NCI-H226 (cell line): ENCODE measurements around the gene HSD11B1L.

ENCODE experiments used
- DNase-seq: peaks from one replicate; pipeline ENCODE4 v3.0.0-alpha.2; 2015

HSD11B1L gene

DNA sequence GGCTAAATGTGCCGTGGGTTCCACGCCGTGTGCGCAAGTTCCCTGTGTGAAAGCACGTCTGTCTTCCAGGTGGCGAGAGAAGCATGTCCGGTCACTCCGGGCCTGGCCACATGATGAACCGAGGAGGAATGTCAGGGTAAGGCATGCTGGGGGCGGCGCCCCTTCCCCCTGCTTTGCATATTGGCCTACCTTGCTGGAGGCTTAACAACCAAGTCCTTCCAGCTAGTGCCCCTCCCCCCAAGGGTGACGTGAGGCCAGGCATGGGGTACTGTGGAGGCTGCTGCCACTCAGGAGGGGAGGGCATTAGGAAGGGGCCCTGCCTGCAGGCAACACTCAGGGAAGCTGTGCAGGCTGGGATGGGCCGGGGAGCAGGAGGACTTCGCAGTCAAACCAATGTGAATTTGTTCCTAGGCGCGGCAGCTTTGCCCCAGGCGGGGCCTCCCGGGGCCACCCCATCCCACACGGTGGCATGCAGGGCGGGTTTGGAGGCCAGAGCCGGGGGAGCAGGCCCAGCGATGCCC is 13.0 kb upstream of the HSD11B1L start:
- no peak for DNase-seq

DNA sequence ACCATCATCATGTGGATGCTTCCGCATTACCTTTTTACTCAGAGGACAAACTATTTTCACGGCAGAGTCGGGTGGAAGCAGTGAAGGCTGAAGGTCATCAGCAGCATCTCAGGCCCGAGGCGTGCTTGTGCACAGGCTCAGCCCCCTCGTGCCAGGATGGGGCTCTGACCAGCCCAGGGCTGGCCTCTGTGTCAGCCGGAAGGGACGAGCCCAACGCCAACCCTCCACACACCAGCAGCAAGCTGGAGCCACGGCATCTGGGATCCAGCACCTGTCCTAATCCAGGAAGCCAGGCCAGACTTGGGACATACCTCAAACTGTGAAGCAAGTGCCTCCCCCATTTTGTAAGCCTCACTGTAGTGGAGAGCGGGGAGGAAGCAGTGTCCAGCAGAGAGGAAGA is 11.6 kb upstream of the HSD11B1L start:
- no peak for DNase-seq

DNA sequence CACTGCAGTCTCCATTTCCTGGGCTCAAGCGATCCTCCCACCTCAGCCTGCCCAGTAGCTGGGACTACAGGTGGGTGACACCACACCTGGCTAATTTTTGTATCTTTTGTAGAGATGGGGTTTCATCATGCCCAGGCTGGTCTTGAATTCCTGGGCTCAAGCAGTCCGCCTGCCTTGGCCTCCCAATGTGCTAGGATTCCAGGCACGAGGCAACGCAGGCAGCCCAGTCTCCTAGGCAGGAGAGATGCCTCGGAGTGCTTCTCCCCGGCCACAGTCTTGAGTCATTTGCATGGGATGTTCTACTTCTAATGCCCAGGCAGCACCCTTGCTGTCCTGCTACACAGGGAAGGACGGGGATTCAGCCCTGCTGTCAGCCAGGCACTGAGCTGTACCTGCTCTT is 9.2 kb upstream of the HSD11B1L start:
- DNase-seq = no peak

DNA sequence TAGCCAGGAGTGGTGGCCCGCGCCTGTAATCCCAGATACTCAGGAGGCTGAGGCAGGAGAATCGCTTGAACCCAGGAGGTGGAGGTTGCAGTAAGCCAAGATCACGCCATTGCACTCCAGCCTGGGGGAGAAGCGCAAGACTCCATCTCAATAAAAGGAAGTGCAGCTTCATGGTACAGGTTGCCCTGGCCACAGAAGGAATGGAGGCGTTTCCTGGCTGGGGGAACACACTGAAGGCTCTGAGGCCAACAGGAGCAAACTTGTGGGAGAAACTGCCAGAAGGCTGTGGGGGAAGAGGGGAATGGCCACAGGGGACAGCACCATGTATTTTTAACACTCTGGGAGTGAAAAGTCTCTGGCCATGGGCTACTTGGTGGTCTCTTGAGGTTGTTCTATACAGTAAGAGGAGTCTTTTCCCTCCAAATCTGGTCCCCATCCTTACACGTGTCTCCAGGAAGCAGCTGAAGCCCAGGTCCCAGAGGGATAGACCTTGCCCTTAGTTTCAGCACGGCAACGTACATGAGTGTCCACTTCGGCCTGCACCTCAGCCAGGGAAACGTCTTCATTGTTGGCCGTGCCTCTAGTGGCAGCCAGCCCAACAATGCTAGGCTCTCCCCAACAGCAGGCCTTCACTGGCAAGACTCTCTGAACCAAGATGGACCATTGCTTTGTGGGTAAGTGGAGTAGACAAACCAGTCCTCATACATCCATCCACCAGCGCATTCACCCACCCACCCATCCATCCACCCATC is 7.9 kb upstream of the HSD11B1L start:
- DNase-seq = no peak

DNA sequence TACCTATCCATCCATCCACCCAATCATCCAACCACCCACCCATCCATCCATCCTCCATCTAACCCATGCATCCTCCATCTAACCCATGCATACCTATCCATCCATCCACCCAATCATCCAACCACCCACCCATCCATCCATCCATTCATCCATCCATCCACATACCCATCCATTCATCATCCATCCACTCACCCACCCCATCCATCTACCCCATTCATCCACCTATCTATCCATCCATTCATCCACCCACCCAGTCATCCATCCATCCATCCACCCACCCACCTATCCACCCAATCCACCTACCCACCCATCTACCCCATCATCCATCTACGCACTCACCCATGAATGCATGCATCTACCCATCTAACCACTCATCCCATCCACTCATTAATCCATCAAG is 7.1 kb upstream of the HSD11B1L start:
- no peak for DNase-seq

DNA sequence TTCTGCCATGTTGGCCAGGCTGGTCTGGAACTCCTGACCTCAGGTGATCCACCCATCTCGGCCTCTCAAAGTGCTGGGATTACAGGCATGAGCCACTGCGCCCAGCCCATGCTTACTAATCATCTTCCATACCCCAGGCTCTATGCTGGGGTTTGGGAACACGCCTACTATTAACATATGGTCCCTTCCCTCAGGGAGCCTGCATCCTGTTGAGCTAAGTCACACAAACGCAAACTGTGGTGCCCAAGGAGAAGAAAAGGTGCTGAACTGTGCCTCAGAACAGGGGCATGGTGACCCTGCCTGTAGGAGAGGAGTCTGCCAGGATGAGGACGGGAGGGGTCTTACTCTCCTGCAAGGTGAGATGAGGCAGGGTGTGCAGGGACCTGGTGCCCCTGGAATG is 6.1 kb upstream of the HSD11B1L start:
- DNase-seq = no peak

DNA sequence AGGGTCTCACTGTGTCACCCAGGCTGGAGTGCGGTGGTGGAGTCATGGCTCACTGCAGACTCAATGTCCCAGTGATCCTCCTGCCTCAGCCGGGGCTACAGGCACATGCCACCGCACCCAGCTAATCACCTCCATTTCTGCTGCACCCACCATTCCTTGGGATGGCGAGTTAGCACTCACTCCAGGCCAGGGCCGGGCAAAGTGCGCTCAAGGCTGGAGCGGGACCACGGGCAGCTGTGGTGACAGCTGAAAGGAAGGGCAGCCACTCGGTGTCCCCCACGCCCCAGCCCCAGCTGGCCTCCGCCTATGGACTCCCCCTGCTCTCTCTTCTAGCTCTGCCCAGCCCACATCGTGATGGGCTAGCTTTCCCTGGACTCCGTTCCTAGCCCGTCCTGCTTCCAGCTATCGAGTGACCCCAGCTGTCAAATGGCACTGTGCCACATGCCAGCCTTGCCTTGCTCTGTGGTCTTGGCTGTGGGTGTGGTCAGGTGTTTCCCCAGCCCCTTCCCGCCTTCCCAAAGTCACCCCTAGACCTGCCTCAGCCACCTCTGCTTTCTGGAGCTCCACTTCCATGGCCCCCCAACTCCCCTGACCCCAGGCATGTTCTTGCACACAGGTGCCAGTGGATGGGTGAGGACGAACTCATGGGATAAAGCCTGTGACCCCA is 4.6 kb upstream of the HSD11B1L start:
- no peak for DNase-seq

DNA sequence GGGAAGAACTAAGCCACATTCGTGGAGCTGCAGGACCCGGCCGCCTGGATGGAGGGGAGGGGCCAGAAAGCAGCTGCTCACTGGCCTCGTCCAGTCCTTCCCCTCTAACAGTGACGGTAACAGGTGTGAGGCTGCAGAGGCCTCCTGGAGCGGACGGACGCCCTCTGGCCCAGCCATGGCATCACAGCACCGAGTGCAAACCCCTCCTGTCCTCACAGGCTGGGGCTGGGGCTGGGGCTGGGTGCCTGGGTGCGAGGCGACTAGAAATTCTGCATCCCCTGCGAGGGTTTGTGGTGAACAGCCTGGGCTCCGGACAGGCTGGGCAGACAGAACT is 4.1 kb upstream of the HSD11B1L start:
- DNase-seq = no peak

DNA sequence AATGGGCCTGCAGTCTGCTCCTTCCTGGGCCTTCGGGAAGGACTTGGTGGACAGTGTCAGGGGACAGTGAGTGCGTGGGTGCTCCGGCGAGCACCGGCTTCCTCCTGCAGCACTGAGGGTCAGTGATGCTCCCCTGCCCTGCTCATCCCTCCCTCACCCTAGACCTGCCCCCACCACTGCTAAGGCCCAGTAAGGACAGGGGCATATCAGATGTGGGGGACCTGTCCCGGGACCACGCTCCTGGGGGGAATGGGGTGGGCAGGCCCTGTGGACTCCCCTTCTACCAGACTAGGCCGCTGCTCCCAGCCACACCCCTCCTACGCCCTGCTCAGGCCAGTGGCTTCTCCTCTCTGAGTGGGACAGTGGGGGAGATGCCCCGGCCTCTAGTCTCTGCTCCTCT is 3.7 kb upstream of the HSD11B1L start:
- no peak for DNase-seq

DNA sequence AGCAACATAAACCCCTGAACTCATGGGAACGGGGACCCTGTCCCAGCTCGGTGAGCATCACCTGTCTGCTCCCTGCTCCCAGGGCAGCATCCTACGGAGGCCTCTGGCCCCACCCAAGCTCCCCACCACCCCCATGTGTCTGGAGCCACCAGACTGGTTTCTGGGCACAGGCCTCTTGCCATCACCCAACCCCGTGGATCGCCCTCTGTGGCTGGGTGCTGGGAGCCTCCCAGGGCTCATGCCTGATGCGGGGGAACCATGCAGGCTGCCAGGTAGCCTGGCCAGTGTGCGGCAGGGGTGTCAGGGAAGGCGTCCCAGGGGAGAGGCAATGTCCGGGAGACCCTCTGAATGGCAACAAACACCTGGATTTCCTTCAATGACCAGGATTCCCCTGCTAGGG is 3.2 kb upstream of the HSD11B1L start:
- DNase-seq = no peak

DNA sequence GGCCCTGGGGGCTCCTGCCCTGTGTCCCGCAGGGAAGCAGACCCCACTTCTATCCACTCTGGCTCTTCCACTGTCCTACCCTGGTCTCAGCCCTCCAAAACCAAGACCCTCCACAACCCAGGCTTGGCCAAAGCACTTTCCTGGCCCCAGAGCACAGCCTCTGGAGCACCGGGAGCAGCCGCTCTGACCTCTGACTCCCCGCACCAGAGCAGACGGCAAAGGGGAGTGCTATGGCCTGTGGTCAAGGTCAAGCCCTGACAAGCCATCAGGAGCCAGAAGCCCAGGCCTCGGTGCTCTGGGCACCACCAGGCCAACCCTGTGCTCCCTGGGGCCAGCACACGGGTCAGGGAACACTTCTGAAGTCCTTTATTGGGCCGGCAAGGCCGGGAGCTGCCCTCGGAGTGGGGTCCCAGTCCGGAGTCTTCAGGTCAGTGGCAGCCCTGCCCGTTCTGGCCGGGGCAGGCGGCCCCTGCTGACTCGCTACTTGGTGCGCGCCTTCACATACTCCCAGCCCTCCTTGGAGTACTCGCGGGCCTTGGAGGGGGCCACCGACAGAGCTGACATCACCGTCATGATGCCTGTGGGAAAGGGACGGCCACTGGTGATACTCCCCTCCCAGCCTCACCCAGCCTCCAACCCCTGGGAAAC is 2.6 kb upstream of the HSD11B1L start:
- no peak for DNase-seq

DNA sequence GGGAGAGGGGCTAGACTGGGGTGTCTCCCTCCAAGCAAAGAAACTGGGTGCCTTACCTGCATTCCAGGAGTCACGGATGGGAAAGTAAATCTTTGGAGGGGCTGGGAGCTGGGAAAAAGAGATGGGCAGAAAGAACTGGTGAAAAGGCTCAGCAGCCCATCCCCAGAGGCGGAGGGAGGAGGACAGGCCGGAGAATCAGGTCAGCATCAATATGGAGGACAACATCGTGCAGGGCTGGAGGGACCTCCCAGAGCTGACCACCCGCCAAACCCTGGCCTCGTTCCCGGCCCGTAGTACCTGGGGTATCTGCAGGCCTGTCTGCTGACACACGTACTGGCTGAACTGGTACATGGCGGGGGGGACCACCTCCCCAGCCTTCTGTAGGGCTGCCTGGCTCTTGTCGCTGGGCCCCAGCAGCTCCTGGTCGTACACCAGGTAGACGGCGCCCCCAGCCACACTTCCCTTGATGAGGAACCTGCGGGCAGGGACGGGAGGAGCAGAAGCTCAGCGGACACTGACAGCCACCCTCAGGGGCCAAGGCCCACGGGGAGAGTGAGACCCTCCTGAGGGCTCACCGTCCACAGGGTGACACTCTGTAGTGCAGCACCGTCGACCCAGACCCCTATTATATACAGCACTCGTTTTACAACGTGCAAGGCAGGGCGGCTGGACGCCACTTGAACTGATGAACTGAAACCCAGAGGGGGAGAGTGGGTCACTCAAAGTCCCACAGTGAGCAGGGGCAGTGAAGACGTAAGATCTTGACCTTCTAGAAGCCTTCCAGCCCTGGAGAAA is 1.3 kb upstream of the HSD11B1L start:
- DNase-seq = no peak

DNA sequence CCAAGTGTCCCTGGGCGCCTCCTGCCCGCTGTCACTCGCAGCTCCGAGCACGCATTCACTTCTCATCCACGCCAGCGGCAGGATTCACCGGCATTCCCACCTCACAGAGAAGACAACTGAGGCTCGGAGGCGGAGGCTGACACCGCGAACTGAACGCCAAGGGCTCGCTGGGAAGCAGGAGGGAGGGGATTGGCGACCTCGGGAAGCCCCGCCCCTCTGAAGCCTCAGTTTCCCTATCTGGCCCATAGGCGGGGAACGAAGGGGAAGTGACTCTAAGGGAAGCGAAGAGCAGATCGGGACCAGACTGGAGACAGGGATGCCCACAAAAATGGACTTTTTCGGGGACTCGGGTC is 767 bp upstream of the HSD11B1L start:
- no peak for DNase-seq

DNA sequence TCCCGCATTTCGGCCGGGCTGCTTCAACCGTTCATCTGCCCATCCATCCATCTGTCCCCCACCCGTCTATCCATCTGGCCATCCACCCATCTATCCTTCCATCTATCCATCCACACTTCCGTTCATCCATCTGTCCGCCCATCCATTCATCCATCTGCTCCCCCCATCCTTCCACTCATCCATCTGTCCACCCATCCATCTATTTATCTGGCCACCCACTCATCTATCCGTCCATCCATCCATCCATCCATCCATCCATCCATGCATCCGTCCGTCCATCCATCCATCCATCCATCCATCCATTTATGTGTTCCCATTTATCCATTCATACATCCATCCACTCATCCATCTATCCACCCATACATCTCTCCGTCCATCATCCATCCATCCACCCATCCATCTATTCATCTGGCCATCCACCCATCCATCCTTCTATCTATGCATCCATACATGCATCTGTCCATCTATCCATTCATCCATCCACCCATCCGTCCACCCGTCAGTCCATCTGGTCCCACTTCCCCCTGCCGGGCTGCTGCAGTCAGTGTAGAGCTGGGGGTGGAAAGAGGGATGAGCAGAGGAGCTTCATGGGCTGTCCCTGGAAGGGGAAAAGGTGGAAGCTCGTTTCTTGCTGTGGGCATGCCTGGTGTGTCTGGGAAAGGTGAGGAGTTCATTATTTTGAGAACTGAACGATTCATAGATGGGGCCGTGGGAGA is 722 bp downstream of the HSD11B1L start:
- DNase-seq = no peak

DNA sequence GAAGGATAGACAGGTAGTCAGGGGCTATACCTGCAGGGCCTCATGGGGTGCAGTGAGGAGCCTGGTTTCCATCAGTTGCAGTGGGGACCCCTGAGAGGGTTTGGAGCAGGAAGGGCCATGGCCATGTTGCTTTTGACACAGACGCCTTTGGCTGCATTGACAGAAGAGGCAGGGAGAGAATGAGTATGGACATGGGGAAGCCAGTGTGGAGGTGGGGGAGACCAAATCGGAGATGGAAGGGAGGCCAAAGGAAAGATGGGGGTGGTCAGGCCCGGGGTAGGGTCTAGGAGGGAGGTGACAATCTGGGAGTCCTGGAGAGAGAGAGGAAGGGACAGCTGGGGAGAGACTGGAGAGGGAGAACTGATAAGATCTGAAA is 1.3 kb downstream of the HSD11B1L start:
- no peak for DNase-seq

DNA sequence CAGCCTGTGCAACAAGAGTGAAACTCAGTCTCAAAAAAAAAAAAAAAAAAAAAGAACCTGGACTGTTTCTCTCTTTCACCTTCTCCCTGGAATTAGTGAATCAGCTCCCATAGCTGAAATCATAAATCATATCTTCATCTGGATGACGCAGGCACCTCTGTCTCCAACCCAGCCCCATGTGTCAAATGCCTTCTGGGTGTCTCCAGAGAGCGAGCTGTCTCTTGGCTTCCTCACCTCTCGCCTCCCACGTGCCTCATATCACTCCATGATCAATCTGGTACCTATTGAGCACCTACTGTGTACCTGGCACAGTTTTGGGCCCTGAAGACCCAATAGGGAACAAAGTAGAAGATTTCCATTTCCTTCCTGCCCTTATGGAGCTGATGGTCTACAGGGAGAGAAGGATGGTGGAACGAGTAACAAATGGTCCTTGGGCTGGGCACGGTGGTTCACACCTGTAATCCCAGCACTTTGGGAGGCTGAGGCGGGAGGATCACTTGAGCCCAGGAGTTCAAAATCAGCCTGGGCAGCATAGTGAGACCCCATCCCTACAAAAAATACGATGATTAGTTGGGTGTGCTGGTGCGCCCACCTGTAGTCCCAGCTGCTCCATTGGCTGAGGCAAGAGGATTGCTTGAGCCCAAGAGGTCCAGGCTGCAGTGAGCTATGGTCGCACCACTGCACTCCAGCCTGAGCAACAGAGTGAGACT is 2.5 kb downstream of the HSD11B1L start:
- DNase-seq = peak; percentile 59

DNA sequence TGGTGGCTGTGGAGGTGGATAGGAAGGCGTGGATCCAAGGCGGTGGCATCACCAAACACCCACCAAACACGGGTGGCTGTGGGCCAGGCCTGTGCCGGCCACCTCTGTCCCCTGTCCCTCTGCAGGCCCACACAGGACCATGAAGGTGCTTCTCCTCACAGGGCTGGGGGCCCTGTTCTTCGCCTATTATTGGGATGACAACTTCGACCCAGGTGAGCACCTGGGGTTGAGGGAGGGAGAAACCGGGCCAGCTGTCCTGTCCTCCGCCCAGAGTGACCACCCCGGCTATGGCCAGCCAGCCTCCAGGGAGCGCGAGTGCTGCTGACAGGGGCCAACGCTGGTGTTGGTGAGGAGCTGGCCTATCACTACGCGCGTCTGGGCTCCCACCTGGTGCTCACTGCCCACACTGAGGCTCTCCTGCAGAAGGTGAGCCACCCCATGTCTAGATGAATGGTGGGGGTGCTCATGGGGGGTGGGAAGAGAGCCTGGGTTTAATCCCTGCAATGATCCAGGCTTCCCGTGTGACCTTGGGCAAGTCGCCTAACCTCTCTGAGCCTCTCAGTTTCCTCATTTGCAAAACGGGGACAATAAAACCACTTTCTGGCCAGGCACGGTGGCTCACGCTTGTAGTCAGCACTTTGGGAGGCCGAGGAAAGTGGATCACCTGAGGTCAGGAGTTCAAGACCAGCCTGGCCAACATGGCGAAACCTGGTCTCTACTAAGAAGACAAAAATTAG is 4.0 kb downstream of the HSD11B1L start:
- no peak for DNase-seq

DNA sequence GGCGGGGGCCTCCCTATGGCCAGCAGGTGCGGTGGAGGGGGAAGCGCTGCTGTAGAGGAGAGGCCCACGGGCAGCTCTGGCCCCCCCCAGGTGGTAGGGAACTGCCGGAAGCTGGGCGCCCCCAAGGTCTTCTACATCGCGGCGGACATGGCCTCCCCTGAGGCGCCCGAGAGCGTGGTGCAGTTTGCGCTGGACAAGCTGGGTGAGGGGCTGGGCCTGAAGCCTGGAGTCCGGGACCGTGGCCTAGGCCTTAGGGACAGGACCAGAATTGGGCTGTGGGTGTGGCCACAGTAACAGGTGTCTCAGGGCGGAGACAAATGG is 5.5 kb downstream of the HSD11B1L start:
- no peak for DNase-seq

DNA sequence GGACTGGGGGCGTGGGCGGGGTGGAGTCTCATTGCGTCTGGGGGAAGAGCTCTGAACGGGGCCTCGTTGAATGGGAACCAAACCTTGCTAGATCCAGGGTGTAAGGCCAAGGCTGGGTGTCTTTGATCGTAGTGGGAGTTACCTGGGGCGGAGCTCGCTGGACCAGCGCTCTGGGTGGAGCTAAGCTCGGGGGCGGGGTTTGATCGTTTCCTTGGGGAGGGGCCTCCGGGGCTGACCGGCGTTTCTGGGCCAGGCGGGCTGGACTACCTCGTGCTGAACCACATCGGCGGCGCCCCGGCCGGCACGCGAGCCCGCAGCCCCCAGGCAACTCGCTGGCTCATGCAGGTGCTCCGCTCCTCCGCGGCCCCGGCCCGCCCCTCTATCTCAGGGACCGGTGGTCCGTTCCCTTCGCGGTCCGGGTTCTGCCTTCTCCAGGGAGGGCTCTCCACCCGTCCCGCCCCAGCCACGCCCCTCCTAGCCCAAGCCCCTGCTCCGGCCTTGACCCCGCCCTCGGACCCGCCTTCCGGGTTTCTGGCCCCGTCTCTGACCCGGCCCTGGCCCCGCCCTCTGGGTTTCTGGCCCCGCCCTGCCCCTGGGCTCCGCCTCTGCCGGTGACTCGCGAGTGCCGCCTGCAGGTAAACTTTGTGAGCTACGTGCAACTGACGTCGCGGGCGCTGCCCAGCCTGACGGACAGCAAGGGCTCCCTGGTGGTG is 6.0 kb downstream of the HSD11B1L start:
- peak; percentile 72 for DNase-seq

DNA sequence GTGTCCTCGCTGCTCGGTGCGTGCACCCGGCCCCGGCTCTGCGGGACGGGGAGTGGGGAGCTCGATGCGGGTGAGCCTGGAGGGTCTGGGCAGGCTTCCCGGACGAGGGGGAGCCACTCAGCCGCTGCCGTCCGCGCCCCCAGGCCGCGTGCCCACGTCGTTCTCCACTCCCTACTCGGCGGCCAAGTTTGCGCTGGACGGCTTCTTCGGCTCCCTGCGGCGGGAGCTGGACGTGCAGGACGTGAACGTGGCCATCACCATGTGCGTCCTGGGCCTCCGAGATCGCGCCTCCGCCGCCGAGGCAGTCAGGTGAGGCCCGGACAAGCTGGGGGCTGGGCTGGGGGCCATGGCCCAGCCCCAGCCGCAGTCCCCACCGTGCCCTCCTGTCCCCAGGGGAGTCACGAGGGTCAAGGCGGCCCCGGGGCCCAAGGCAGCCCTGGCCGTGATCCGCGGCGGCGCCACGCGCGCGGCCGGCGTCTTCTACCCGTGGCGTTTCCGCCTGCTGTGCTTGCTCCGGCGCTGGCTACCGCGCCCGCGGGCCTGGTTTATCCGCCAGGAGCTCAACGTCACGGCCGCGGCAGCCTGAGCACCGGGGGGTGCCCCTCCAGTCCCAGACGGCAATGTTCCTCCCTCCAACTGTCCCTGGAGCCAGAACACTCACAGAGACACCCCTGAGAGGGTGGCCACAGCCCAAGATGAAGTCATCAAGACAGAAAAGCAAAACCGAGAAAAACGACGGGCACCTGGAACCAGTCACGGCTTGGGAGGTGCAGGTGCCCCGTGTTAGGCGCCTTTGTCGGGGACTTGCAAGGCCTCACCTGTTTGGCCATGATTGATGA is 6.8 kb downstream of the HSD11B1L start:
- DNase-seq = no peak
